Measurements from ENCODE around the gene CZIB. TPM values are rescaled to one million over a fixed set of nuclear protein-coding genes. Genes with fewer than 3 reads are reported as not detected.

Gene CZIB
- total and polyA plus RNA-seq, 2 of the 13 experiments (the other 11 are each of a cell fraction or from before 2014, with no cell fraction given), result 49.2 to 67.0 TPM

- no peak for TF ChIP-seq RNF219 (CRISPR knock-in tag; IDR thresholded peaks at IDR 0.05)
- TF ChIP-seq CEBPB (IDR thresholded peaks at IDR 0.05; ENCODE audit: borderline replicate concordance, low read depth, low read length), result 0 out of 2 replicates have a peak, but pooled peaks have one; percentile 23
- no peak for TF ChIP-seq YEATS2 (CRISPR knock-in tag; IDR thresholded peaks at IDR 0.05; ENCODE audit: borderline replicate concordance)
- TF ChIP-seq MTERF4 (CRISPR knock-in tag; IDR thresholded peaks at IDR 0.05), result 0 out of 2 replicates have a peak, but pooled peaks have one; percentile 67
- no peak for TF ChIP-seq ZNF569 (CRISPR knock-in tag; IDR thresholded peaks at IDR 0.05; ENCODE audit: borderline replicate concordance)
- no peak for TF ChIP-seq HCFC1 (IDR thresholded peaks at IDR 0.05; ENCODE audit: low read depth, low read length)
- peak; percentile 33; the same call in 1 of the 2 replicates for TF ChIP-seq ZMYM3 (CRISPR knock-in tag; IDR thresholded peaks at IDR 0.05)
- TF ChIP-seq SRSF9 (IDR thresholded peaks at IDR 0.05; ENCODE audit: borderline replicate concordance, insufficient read depth, low read depth, low read length, poor library complexity, severe bottlenecking), result no peak
- TF ChIP-seq SALL2 (CRISPR knock-in tag; IDR thresholded peaks at IDR 0.05), result peak; percentile 49; the same call in 1 of the 2 replicates
- no peak for TF ChIP-seq PAX8 (CRISPR knock-in tag; IDR thresholded peaks at IDR 0.05; ENCODE audit: borderline replicate concordance)
- TF ChIP-seq MIER3 (CRISPR knock-in tag; IDR thresholded peaks at IDR 0.05; ENCODE audit: borderline replicate concordance), result 0 out of 2 replicates have a peak, but pooled peaks have one; percentile 14
- TF ChIP-seq NFKBIZ (CRISPR knock-in tag; IDR thresholded peaks at IDR 0.05), result no peak
- peak; percentile 51; the same call in 1 of the 2 replicates for TF ChIP-seq TGIF2 (CRISPR knock-in tag; IDR thresholded peaks at IDR 0.05)
- TF ChIP-seq CEBPG (CRISPR knock-in tag; IDR thresholded peaks at IDR 0.05), result peak; percentile 70
- TF ChIP-seq ZBTB3 (CRISPR knock-in tag; IDR thresholded peaks at IDR 0.05; ENCODE audit: borderline replicate concordance, low read depth), result no peak
- TF ChIP-seq ZNF777 (CRISPR knock-in tag; IDR thresholded peaks at IDR 0.05), result peak; percentile 20; the same call in 1 of the 2 replicates
- TF ChIP-seq HMG20A (CRISPR knock-in tag; IDR thresholded peaks at IDR 0.05; ENCODE audit: borderline replicate concordance), result no peak
- TF ChIP-seq RFXAP (CRISPR knock-in tag; IDR thresholded peaks at IDR 0.05; ENCODE audit: borderline replicate concordance), result 0 out of 2 replicates have a peak, but pooled peaks have one; percentile 30
- peak; percentile 65; the same call in 1 of the 2 replicates for TF ChIP-seq ZFX (CRISPR knock-in tag; IDR thresholded peaks at IDR 0.05; ENCODE audit: low read depth)
- peak; percentile 87 for TF ChIP-seq CTCF (CRISPR knock-in tag; IDR thresholded peaks at IDR 0.05)
- TF ChIP-seq FOXA1 (IDR thresholded peaks at IDR 0.05), result no peak
- TF ChIP-seq FOXA1 (CRISPR knock-in tag; IDR thresholded peaks at IDR 0.05), result peak; percentile 60
Measured at GRCh38 chr1:53182111-53182593, 38.3 kb downstream of the CZIB start (continued).

All from HepG2 (cell line).